SK-N-SH (cell line): ENCODE results near the gene MTAP.

Experiments used
- EP300 ChIP-seq, 2 experiments: IDR thresholded peaks; 2 replicates each; pipeline versions ENCODE4 v1.4.0 to v1.6.1; 2012; ENCODE audit warnings: borderline replicate concordance in 1 of 2, low read depth in 1 of 2, low read length in 1 of 2
- RCOR1 ChIP-seq: fragments of 150-350 bp; IDR thresholded peaks from 2 replicates; pipeline ENCODE4 v1.6.1; 2017; ENCODE audit warnings: antibody characterized with exemption, low read length
- SMC3 ChIP-seq: IDR thresholded peaks from 2 replicates; pipeline ENCODE4 v1.6.1; 2012; ENCODE audit warnings: low read depth, low read length, improper control_type of control experiment
- TF ChIP-seq, protein P1 (sequence below): fragments of 150-350 bp; IDR thresholded peaks from 2 replicates; pipeline ENCODE4 v1.6.1; 2017; ENCODE audit warnings: antibody characterized with exemption, low read length, low read depth, borderline replicate concordance
- TF ChIP-seq, protein P2 (sequence below): fragments of 200-600 bp; sonication (generic); IDR thresholded peaks from 2 replicates; pipeline ENCODE4 v1.6.1; 2017; ENCODE audit warnings: antibody characterized with exemption, mild to moderate bottlenecking, moderate library complexity
- TF ChIP-seq, protein P3 (sequence below): IDR thresholded peaks from 2 replicates; pipeline ENCODE4 v1.4.0; 2012; ENCODE audit warnings: low read depth

DNA sequence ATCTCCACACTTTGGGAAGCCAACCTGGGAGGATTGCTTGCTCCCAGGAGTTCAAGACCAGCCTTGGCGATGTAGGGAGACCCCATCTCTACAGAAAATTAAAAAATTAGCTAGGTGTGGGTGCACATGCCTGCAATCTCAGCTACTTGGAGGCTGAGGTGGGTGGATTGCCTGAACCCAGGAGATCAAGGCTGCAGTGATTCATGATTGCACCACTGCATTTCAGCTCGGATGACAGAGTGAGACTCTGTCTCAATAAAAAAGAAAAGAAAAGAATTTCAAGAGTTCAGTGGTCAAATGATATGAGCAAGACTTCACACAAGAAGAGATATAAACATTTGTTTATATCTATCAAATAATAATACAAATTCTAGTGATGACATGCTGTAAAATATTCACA lies 23.0 kb upstream of the MTAP start:
- TF ChIP-seq, protein P1, sequence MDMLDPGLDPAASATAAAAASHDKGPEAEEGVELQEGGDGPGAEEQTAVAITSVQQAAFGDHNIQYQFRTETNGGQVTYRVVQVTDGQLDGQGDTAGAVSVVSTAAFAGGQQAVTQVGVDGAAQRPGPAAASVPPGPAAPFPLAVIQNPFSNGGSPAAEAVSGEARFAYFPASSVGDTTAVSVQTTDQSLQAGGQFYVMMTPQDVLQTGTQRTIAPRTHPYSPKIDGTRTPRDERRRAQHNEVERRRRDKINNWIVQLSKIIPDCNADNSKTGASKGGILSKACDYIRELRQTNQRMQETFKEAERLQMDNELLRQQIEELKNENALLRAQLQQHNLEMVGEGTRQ: no peak
- TF ChIP-seq RCOR1 (no peak), EP300 (IDR thresholded peaks at IDR 0.05; ENCODE audit: borderline replicate concordance in 1 of 2, low read depth in 1 of 2, low read length in 1 of 2) (no peak), SMC3 (no peak)
- TF ChIP-seq, protein P2, sequence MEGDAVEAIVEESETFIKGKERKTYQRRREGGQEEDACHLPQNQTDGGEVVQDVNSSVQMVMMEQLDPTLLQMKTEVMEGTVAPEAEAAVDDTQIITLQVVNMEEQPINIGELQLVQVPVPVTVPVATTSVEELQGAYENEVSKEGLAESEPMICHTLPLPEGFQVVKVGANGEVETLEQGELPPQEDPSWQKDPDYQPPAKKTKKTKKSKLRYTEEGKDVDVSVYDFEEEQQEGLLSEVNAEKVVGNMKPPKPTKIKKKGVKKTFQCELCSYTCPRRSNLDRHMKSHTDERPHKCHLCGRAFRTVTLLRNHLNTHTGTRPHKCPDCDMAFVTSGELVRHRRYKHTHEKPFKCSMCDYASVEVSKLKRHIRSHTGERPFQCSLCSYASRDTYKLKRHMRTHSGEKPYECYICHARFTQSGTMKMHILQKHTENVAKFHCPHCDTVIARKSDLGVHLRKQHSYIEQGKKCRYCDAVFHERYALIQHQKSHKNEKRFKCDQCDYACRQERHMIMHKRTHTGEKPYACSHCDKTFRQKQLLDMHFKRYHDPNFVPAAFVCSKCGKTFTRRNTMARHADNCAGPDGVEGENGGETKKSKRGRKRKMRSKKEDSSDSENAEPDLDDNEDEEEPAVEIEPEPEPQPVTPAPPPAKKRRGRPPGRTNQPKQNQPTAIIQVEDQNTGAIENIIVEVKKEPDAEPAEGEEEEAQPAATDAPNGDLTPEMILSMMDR: no peak
- TF ChIP-seq, protein P3, sequence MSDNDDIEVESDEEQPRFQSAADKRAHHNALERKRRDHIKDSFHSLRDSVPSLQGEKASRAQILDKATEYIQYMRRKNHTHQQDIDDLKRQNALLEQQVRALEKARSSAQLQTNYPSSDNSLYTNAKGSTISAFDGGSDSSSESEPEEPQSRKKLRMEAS: no peak
